GM12891 (cell line): ENCODE data around the gene LNX2.

Experiments
- DNase-seq: peaks from one replicate; pipeline ENCODE4 v3.0.0; 2011; ENCODE audit warnings: low spot score; ENCODE audit not compliant: insufficient read length
- FAIRE-seq: peaks from 2 replicates; lab custom pipeline; 2011; peaks lifted over from hg19 to GRCh38; lab: Jason Lieb, UNC
- PAX5 ChIP-seq: IDR thresholded peaks from 2 replicates; pipeline ENCODE4 v1.6.1; 2011; ENCODE audit warnings: low read length, moderate library complexity, mild to moderate bottlenecking; ENCODE audit not compliant: insufficient read depth, severe bottlenecking
- POLR2A ChIP-seq: IDR thresholded peaks from 2 replicates; pipeline ENCODE4 v1.6.1; 2011; ENCODE audit warnings: low read depth, low read length, control low read depth
- POLR2AphosphoS5 ChIP-seq: IDR thresholded peaks from 2 replicates; pipeline ENCODE4 v1.6.1; 2011; ENCODE audit warnings: low read depth, low read length, control low read depth
- POU2F2 ChIP-seq: IDR thresholded peaks from 2 replicates; pipeline ENCODE4 v1.6.1; 2011; ENCODE audit warnings: low read depth, mild to moderate bottlenecking, control low read depth, low read length, moderate library complexity
- SPI1 ChIP-seq: IDR thresholded peaks from 2 replicates; pipeline ENCODE4 v1.6.1; 2011; ENCODE audit warnings: low read depth, low read length, control low read depth
- TAF1 ChIP-seq: IDR thresholded peaks from 2 replicates; pipeline ENCODE4 v1.6.1; 2011; ENCODE audit warnings: low read depth, low read length, control low read depth

LNX2 gene

GRCh38 chr13:27641711-27642502, 21.6 kb upstream of the LNX2 start:
- peak; percentile 28 for FAIRE-seq
- DNase-seq, result no peak
- TF ChIP-seq PAX5 (no peak), SPI1 (no peak), POU2F2 (no peak), TAF1 (no peak), POLR2AphosphoS5 (no peak), POLR2A (no peak)

GRCh38 chr13:27639186-27639585, 18.9 kb upstream of the LNX2 start:
- no peak for TF ChIP-seq SPI1
- TF ChIP-seq PAX5, result no peak
- TF ChIP-seq TAF1, result no peak
- no peak for TF ChIP-seq POU2F2
- TF ChIP-seq POLR2AphosphoS5, result no peak
- no peak for TF ChIP-seq POLR2A
- FAIRE-seq (no peak), DNase-seq (no peak)

GRCh38 chr13:27638521-27638920, 18.2 kb upstream of the LNX2 start:
- DNase-seq, result no peak
- TF ChIP-seq POLR2A (no peak), TAF1 (no peak), SPI1 (no peak), PAX5 (no peak), POLR2AphosphoS5 (no peak), POU2F2 (no peak)
- FAIRE-seq, result no peak

GRCh38 chr13:27638001-27638400, 17.7 kb upstream of the LNX2 start:
- DNase-seq (no peak), FAIRE-seq (peak; percentile 68)
- TF ChIP-seq PAX5 (no peak), SPI1 (no peak), TAF1 (no peak), POLR2A (no peak), POLR2AphosphoS5 (no peak), POU2F2 (no peak)

- DNase-seq (no peak), FAIRE-seq (no peak)
- TF ChIP-seq POLR2AphosphoS5, result no peak
- no peak for TF ChIP-seq TAF1
- TF ChIP-seq POLR2A, result no peak
- no peak for TF ChIP-seq SPI1
- no peak for TF ChIP-seq POU2F2
- no peak for TF ChIP-seq PAX5
Observed at GRCh38 chr13:27637289-27637626, 16.9 kb upstream of the LNX2 start.

- FAIRE-seq (no peak), DNase-seq (no peak)
- TF ChIP-seq POLR2A (no peak), PAX5 (no peak), POU2F2 (no peak), TAF1 (no peak), POLR2AphosphoS5 (no peak), SPI1 (no peak)
Observed at GRCh38 chr13:27636589-27637288, 16.4 kb upstream of the LNX2 start.

- FAIRE-seq (no peak), DNase-seq (no peak)
- TF ChIP-seq SPI1, result no peak
- TF ChIP-seq POLR2A, result no peak
- no peak for TF ChIP-seq POU2F2
- no peak for TF ChIP-seq POLR2AphosphoS5
- no peak for TF ChIP-seq TAF1
- no peak for TF ChIP-seq PAX5
Observed at GRCh38 chr13:27635266-27635665, 14.9 kb upstream of the LNX2 start.

- no peak for FAIRE-seq
- no peak for DNase-seq
Observed at GRCh38 chr13:27634791-27635190, 14.5 kb upstream of the LNX2 start.

GRCh38 chr13:27634231-27634630, 13.9 kb upstream of the LNX2 start:
- no peak for DNase-seq
- FAIRE-seq, result no peak
- TF ChIP-seq TAF1, result no peak
- TF ChIP-seq POU2F2, result no peak
- no peak for TF ChIP-seq PAX5

More at GRCh38 chr13:27634791-27635190, 14.5 kb upstream of the LNX2 start:
- TF ChIP-seq TAF1 (no peak), POLR2AphosphoS5 (no peak), POLR2A (no peak), SPI1 (no peak), POU2F2 (no peak), PAX5 (no peak)

- DNase-seq, result no peak
- TF ChIP-seq POU2F2 (no peak), POLR2A (no peak)
- FAIRE-seq, result no peak
Observed at GRCh38 chr13:27632648-27633047, 12.3 kb upstream of the LNX2 start.

- no peak for TF ChIP-seq PAX5
- no peak for TF ChIP-seq TAF1
- TF ChIP-seq POLR2A, result no peak
- TF ChIP-seq POU2F2, result no peak
- no peak for TF ChIP-seq SPI1
- TF ChIP-seq POLR2AphosphoS5, result no peak
Observed at GRCh38 chr13:27632214-27632613, 11.9 kb upstream of the LNX2 start.

More at GRCh38 chr13:27632214-27632613, 11.9 kb upstream of the LNX2 start:
- DNase-seq (no peak), FAIRE-seq (no peak)
